Testis (tissue), 3 donors: ENCODE data around the gene FHOD3. TPM values are rescaled to one million over a fixed set of nuclear protein-coding genes. Genes with fewer than 3 reads are reported as not detected.

Experiments
- DNase-seq: peaks from one replicate; pipeline ENCODE4 v3.0.0-alpha.2; 2019
- H3K27ac ChIP-seq, 2 donors: fragments of 200-600 bp; sonication (generic); one replicate each; pipeline ENCODE4 v1.5.1; 2019
- H3K27me3 ChIP-seq: fragments of 200-600 bp; sonication (generic); one replicate; pipeline ENCODE4 v1.5.1; 2019
- H3K36me3 ChIP-seq: fragments of 200-600 bp; sonication (generic); one replicate; pipeline ENCODE4 v1.5.1; 2017; ENCODE audit warnings: low read depth; ENCODE audit errors: missing control alignments
- H3K4me1 ChIP-seq: fragments of 200-600 bp; sonication (generic); one replicate; pipeline ENCODE4 v1.5.1; 2019
- H3K4me3 ChIP-seq, 2 donors: fragments of 200-600 bp; sonication (generic); one replicate each; pipeline ENCODE4 v1.5.1; 2017 to 2019
- H3K9me3 ChIP-seq: fragments of 200-600 bp; sonication (generic); one replicate; pipeline ENCODE4 v1.5.1; 2017
- CTCF ChIP-seq, 3 experiments: fragments of 450-650 bp in 2 of 3; fragments of 200-600 bp in 1 of 3; sonication (generic) in 1 of 3; IDR thresholded peaks; one replicate each; pipeline ENCODE4 v1.5.1; 2016 to 2019; ENCODE audit warnings: antibody characterized with exemption in 3 of 3, mild to moderate bottlenecking in 2 of 3, moderate library complexity in 1 of 3
- POLR2A ChIP-seq: fragments of 450-650 bp; IDR thresholded peaks from one replicate; pipeline ENCODE4 v1.6.1; 2017; ENCODE audit warnings: antibody characterized with exemption, mild to moderate bottlenecking, moderate library complexity
- WGBS, 2 donors: methylation state at CpG; one replicate each; pipeline ENCODE4 v1.1.5; 2018; 5-methylcytosine and 5-hydroxymethylcytosine counted together
- intact Hi-C: fragments of 100-400 bp; cut with DNase I; formaldehyde crosslinking; loops from one replicate; pipeline ENCODE4 v1.15.1; 2023; ENCODE audit warnings: low total_unique reads
- polyA plus RNA-seq: library from polyadenylated mRNA; stranded (reverse); fragments of 350-450 nt; fragmentation: Illumina TruSeq; extraction: RNeasy Lipid Tissue Mini Kit (QIAGEN cat#74804); gene quantifications from one replicate; pipeline ENCODE4 v1.2.3, GENCODE V29; 2014; ENCODE audit warnings: low read depth, low replicate concordance; ENCODE audit not compliant: insufficient read depth
- total RNA-seq, 2 donors: library from RNA; depleted of rRNA; stranded (reverse); fragments of >200 nt; gene quantifications; one replicate each; pipeline ENCODE4 v1.2.3, GENCODE V29; 2016

The FHOD3 gene
- total and polyA plus RNA-seq, 3 donors from 2014 or later = 6.5 to 46.8 (median 37.3) TPM

- intact Hi-C loops = no loop called here
- H3K27me3 ChIP-seq = no peaks in the 10 kb centered on the region
- H3K4me3 ChIP-seq = no peak overlapping the region
- H3K4me1 ChIP-seq = peaks cover 5% of the 10 kb centered on the region
- H3K9me3 ChIP-seq = no peaks in the 10 kb centered on the region
- DNase-seq = no peak
- no peaks in the 10 kb centered on the region for H3K36me3 ChIP-seq
- H3K27ac ChIP-seq = no peak overlapping the region
- TF ChIP-seq POLR2A = no peak
- no peak for TF ChIP-seq CTCF (IDR thresholded peaks at IDR 0.05)
Observed at GRCh38 chr18:36307513-36307912, 10.0 kb downstream of the FHOD3 start.

GRCh38 chr18:36308711-36309435, 11.4 kb downstream of the FHOD3 start:
- H3K27ac ChIP-seq = no peak overlapping the region
- intact Hi-C loops = no loop called here

GRCh38 chr18:36309436-36310391, 12.2 kb downstream of the FHOD3 start:
- Histone ChIP-seq H3K36me3 (no peaks in the 10 kb centered on the region), H3K9me3 (no peaks in the 10 kb centered on the region), H3K4me3 (no peak overlapping the region), H3K27ac (no peak overlapping the region), H3K27me3 (no peaks in the 10 kb centered on the region), H3K4me1 (peaks cover 2% of the 10 kb centered on the region)
- intact Hi-C loops = no loop called here
- DNase-seq = peak; percentile 34
- TF ChIP-seq CTCF (IDR thresholded peaks at IDR 0.05) (no peak), POLR2A (no peak)
- WGBS, 2 donors = 61 to 83% methylated on average over 7 to 11 of the region's 11 CpGs

More at GRCh38 chr18:36308711-36309435, 11.4 kb downstream of the FHOD3 start:
- H3K4me1 ChIP-seq = peaks cover 5% of the 10 kb centered on the region
- H3K27me3 ChIP-seq = no peaks in the 10 kb centered on the region
- H3K4me3 ChIP-seq = no peak overlapping the region
- H3K9me3 ChIP-seq = no peaks in the 10 kb centered on the region
- no peaks in the 10 kb centered on the region for H3K36me3 ChIP-seq
- WGBS, 2 donors = 58 to 77% methylated on average over 7 of the region's 7 CpGs
- no peak for DNase-seq
- TF ChIP-seq POLR2A (no peak), CTCF (IDR thresholded peaks at IDR 0.05) (no peak)

GRCh38 chr18:36311026-36311570, 13.6 kb downstream of the FHOD3 start:
- Histone ChIP-seq H3K27me3 (no peaks in the 10 kb centered on the region), H3K4me1 (no peaks in the 10 kb centered on the region), H3K9me3 (no peaks in the 10 kb centered on the region), H3K27ac (no peak overlapping the region), H3K36me3 (no peaks in the 10 kb centered on the region), H3K4me3 (no peak overlapping the region)
- WGBS, 2 donors = 86 to 89% methylated on average over 5 of the region's 5 CpGs
- TF ChIP-seq CTCF (IDR thresholded peaks at IDR 0.05) (no peak), POLR2A (no peak)
- DNase-seq = no peak
- intact Hi-C loops = no loop called here
